Kidney (tissue), 14 donors: ENCODE results near the gene NBL1. TPM values are rescaled to one million over a fixed set of nuclear protein-coding genes. Genes with fewer than 3 reads are reported as not detected.

Experiments used
- DNase-seq, 5 donors: peaks; one replicate each; pipeline ENCODE4 v3.0.0-alpha.2; 2013 to 2020
- FAIRE-seq: peaks from 2 replicates; lab custom pipeline; 2012; peaks lifted over from hg19 to GRCh38; lab: Jason Lieb, UNC
- H3K27ac ChIP-seq, 2 donors: one replicate each; pipeline ENCODE4 v1.7.0; 2013; ENCODE audit warnings: low read depth in 2 of 2, low read length in 2 of 2, inconsistent platforms in 1 of 2
- H3K27me3 ChIP-seq: one replicate; pipeline ENCODE4 v1.7.1; 2013; ENCODE audit warnings: low read length, inconsistent platforms; ENCODE audit not compliant: control insufficient read depth, insufficient read depth
- H3K36me3 ChIP-seq, 3 donors: one replicate each; pipeline versions ENCODE4 v1.7.0 to v1.7.1; 2013; ENCODE audit warnings: low read length in 3 of 3, control low read depth in 1 of 3, inconsistent platforms in 1 of 3; ENCODE audit not compliant: insufficient read depth in 3 of 3, control insufficient read depth in 2 of 3
- H3K4me1 ChIP-seq, 3 donors: one replicate each; pipeline versions ENCODE4 v1.7.0 to v1.7.1; 2013; ENCODE audit warnings: low read length in 3 of 3, inconsistent platforms in 1 of 3, low read depth in 1 of 3; ENCODE audit not compliant: control insufficient read depth in 2 of 3, insufficient read depth in 2 of 3
- H3K4me3 ChIP-seq, 3 donors: one replicate each; pipeline versions ENCODE4 v1.7.0 to v1.8.1; 2013; ENCODE audit warnings: low read length in 3 of 3, control low read depth in 1 of 3, inconsistent platforms in 1 of 3
- H3K9ac ChIP-seq, 3 donors: one replicate each; pipeline versions ENCODE4 v1.7.0 to v1.7.1; 2013; ENCODE audit warnings: low read length in 3 of 3, control low read depth in 1 of 3, inconsistent platforms in 1 of 3
- H3K9me3 ChIP-seq, 3 donors: one replicate each; pipeline versions ENCODE4 v1.7.0 to v1.7.1; 2013; ENCODE audit warnings: low read length in 3 of 3, control low read depth in 1 of 3, inconsistent platforms in 1 of 3; ENCODE audit not compliant: control insufficient read depth in 2 of 3, insufficient read depth in 1 of 3
- intact Hi-C: fragments of 100-400 bp; cut with DNase I; formaldehyde crosslinking; loops from one replicate; pipeline ENCODE4 v1.11.1; 2022
- polyA plus RNA-seq: library from polyadenylated mRNA; stranded (reverse); fragments of 350-450 nt; fragmentation: Illumina TruSeq; extraction: RNeasy Lipid Tissue Mini Kit (QIAGEN cat#74804); gene quantifications from one replicate; pipeline ENCODE4 v1.2.3, GENCODE V29; 2014; ENCODE audit warnings: low read depth, low replicate concordance; ENCODE audit not compliant: insufficient read depth
- total RNA-seq: library from RNA; stranded (reverse); fragmentation: NEBNext Ultra II Directional; extraction: Animal tissue kit (Norgen Biotek cat#: 25700); gene quantifications from one replicate; pipeline ENCODE4 v1.2.1, GENCODE V29; 2021
- TF ChIP-seq, protein P1 (sequence below): IDR thresholded peaks from 3 replicates; pipeline ENCODE4 v1.5.1; 2012; ENCODE audit warnings: mild to moderate bottlenecking, moderate library complexity, borderline replicate concordance; ENCODE audit not compliant: insufficient read depth; ENCODE audit errors: extremely low read depth
- donor health status: control.
- donor health status: control.
- donor health status: control.
- donor health status: control.
- donor health status: control.
- donor health status: DM: yes; HTN: yes; CAD: no.
- donor health status: Normal renal cell carcinoma (clear cell type).

The NBL1 gene
- total and polyA plus RNA-seq, 2 donors from 2014 or later: 47.4 to 141 TPM

- DNase-seq: no peak
- H3K27me3 ChIP-seq: no peaks in the 10 kb centered on the region
- H3K9ac ChIP-seq: no peak overlapping the region
- intact Hi-C loops: loop anchor here (10.0 kb wide), 1 partner anchor 261 kb away; no protein-coding TSS in a partner anchor
- H3K4me1 ChIP-seq: peaks cover 0 to 4% (median 0%) of the 10 kb centered on the region in 3 donors
- H3K9me3 ChIP-seq: no peaks in the 10 kb centered on the region
- H3K36me3 ChIP-seq: no peaks in the 10 kb centered on the region
- TF ChIP-seq, protein P1, sequence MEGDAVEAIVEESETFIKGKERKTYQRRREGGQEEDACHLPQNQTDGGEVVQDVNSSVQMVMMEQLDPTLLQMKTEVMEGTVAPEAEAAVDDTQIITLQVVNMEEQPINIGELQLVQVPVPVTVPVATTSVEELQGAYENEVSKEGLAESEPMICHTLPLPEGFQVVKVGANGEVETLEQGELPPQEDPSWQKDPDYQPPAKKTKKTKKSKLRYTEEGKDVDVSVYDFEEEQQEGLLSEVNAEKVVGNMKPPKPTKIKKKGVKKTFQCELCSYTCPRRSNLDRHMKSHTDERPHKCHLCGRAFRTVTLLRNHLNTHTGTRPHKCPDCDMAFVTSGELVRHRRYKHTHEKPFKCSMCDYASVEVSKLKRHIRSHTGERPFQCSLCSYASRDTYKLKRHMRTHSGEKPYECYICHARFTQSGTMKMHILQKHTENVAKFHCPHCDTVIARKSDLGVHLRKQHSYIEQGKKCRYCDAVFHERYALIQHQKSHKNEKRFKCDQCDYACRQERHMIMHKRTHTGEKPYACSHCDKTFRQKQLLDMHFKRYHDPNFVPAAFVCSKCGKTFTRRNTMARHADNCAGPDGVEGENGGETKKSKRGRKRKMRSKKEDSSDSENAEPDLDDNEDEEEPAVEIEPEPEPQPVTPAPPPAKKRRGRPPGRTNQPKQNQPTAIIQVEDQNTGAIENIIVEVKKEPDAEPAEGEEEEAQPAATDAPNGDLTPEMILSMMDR: no peak
- H3K4me3 ChIP-seq: no peak overlapping the region
- no peak overlapping the region for H3K27ac ChIP-seq
- no peak for FAIRE-seq
Measured at GRCh38 chr1:19655718-19656080, 11.6 kb downstream of the NBL1 start.

GRCh38 chr1:19656134-19656779 is 12.1 kb downstream of the NBL1 start:
- FAIRE-seq (no peak), DNase-seq (no peak)
- H3K4me3 ChIP-seq: no peak overlapping the region
- no peak overlapping the region for H3K9ac ChIP-seq
- H3K4me1 ChIP-seq: no peaks in the 10 kb centered on the region
- no peak overlapping the region for H3K27ac ChIP-seq
- TF ChIP-seq, protein P1: no peak
- H3K27me3 ChIP-seq: no peaks in the 10 kb centered on the region
- intact Hi-C loops: loop anchor here (10.0 kb wide), 1 partner anchor 261 kb away; no protein-coding TSS in a partner anchor
- H3K9me3 ChIP-seq: no peaks in the 10 kb centered on the region
- no peaks in the 10 kb centered on the region for H3K36me3 ChIP-seq

- Histone ChIP-seq H3K27me3 (no peaks in the 10 kb centered on the region), H3K36me3 (no peaks in the 10 kb centered on the region), H3K4me3 (no peak overlapping the region), H3K9me3 (no peaks in the 10 kb centered on the region), H3K27ac (no peak overlapping the region), H3K4me1 (no peaks in the 10 kb centered on the region), H3K9ac (no peak overlapping the region)
- FAIRE-seq: no peak
- TF ChIP-seq, protein P1: no peak
- intact Hi-C loops: loop anchor here (10.0 kb wide), 1 partner anchor 262 kb away; no protein-coding TSS in a partner anchor
- DNase-seq: no peak
Measured at GRCh38 chr1:19656780-19657466, 12.8 kb downstream of the NBL1 start.
